ENCODE measurements around the gene UQCR10. TPM values are rescaled to one million over a fixed set of nuclear protein-coding genes. Genes with fewer than 3 reads are reported as not detected.
A peak's percentile ranks its signal among the peaks of the same experiment; 100 is the strongest.

UQCR10 gene
- total RNA-seq, 1 donor from 2014 or later, result 48.7 TPM

GRCh38 chr22:29735416-29735815, 31.8 kb upstream of the UQCR10 start:
- Histone ChIP-seq H3K36me3 (no peaks in the 10 kb centered on the region), H3K9me3 (ENCODE audit: low read depth) (no peaks in the 10 kb centered on the region)
- H3K27me3 Mint-ChIP-seq (ENCODE audit: insufficient read depth, low read depth), result peaks cover 2% of the 10 kb centered on the region

GRCh38 chr22:29737251-29738117, 29.7 kb upstream of the UQCR10 start:
- TF ChIP-seq EZH2 (IDR thresholded peaks at IDR 0.05) (no peak), CTCF (IDR thresholded peaks at IDR 0.05) (no peak), EZH2phosphoT487 (IDR thresholded peaks at IDR 0.05) (no peak)
- DNase-seq (ENCODE audit: low spot score), result no peak
- H3K27ac ChIP-seq, result no peak overlapping the region

More at GRCh38 chr22:29735416-29735815, 31.8 kb upstream of the UQCR10 start:
- Histone ChIP-seq H3K27ac (no peak overlapping the region), H3F3A (ENCODE audit: low read depth) (no peaks in the 10 kb centered on the region), H3K79me2 (ENCODE audit: low read depth) (no peaks in the 10 kb centered on the region), H3K4me1 (peaks cover 16% of the 10 kb centered on the region), H3K9ac (no peak overlapping the region), H3K27me3 (no peaks in the 10 kb centered on the region), H3K4me3 (no peak overlapping the region), H3K4me2 (peak overlapping the region; percentile 57), H2AFZ (replicated peaks) (no peak overlapping the region), H4K20me1 (ENCODE audit: low read depth) (peaks cover 8% of the 10 kb centered on the region)
- no peak overlapping the region for H3K27ac Mint-ChIP-seq
- H3K9me3 Mint-ChIP-seq, result no peaks in the 10 kb centered on the region
- no peak for DNase-seq (ENCODE audit: low spot score)
- no peak overlapping the region for H3K4me3 Mint-ChIP-seq
- H3K4me1 Mint-ChIP-seq, result peaks cover 10% of the 10 kb centered on the region
- peaks cover 2% of the 10 kb centered on the region for H3K36me3 Mint-ChIP-seq
- no peak for TF ChIP-seq CTCF (IDR thresholded peaks at IDR 0.05)
- no peak for TF ChIP-seq EZH2 (IDR thresholded peaks at IDR 0.05)
- no peak for TF ChIP-seq EZH2phosphoT487 (IDR thresholded peaks at IDR 0.05)

GRCh38 chr22:29738118-29738815, 28.9 kb upstream of the UQCR10 start:
- no peak for TF ChIP-seq CTCF (IDR thresholded peaks at IDR 0.05)
- TF ChIP-seq EZH2 (IDR thresholded peaks at IDR 0.05), result no peak
- no peak for TF ChIP-seq EZH2phosphoT487 (IDR thresholded peaks at IDR 0.05)
- Histone ChIP-seq H2AFZ (replicated peaks) (no peak overlapping the region), H3K9ac (no peak overlapping the region), H3K4me1 (peaks cover 16% of the 10 kb centered on the region), H3K9me3 (ENCODE audit: low read depth) (no peaks in the 10 kb centered on the region), H3K4me3 (no peak overlapping the region), H3K4me2 (no peak overlapping the region), H4K20me1 (ENCODE audit: low read depth) (peaks cover 8% of the 10 kb centered on the region), H3F3A (ENCODE audit: low read depth) (no peaks in the 10 kb centered on the region), H3K36me3 (no peaks in the 10 kb centered on the region), H3K27ac (no peak overlapping the region), H3K79me2 (ENCODE audit: low read depth) (no peaks in the 10 kb centered on the region), H3K27me3 (no peaks in the 10 kb centered on the region)
- H3K27ac Mint-ChIP-seq, result no peak overlapping the region
- H3K36me3 Mint-ChIP-seq, result peaks cover 3% of the 10 kb centered on the region
- DNase-seq (ENCODE audit: low spot score), result no peak
- peaks cover 10% of the 10 kb centered on the region for H3K4me1 Mint-ChIP-seq
- H3K27me3 Mint-ChIP-seq (ENCODE audit: insufficient read depth, low read depth), result peaks cover 2% of the 10 kb centered on the region
- no peaks in the 10 kb centered on the region for H3K9me3 Mint-ChIP-seq
- H3K4me3 Mint-ChIP-seq, result no peak overlapping the region

More at GRCh38 chr22:29737251-29738117, 29.7 kb upstream of the UQCR10 start:
- H3K27ac Mint-ChIP-seq, result no peak overlapping the region
- Histone ChIP-seq H3K79me2 (ENCODE audit: low read depth) (no peaks in the 10 kb centered on the region), H2AFZ (replicated peaks) (no peak overlapping the region), H3K4me3 (no peak overlapping the region), H3K27me3 (no peaks in the 10 kb centered on the region), H3F3A (ENCODE audit: low read depth) (no peaks in the 10 kb centered on the region), H4K20me1 (ENCODE audit: low read depth) (peaks cover 8% of the 10 kb centered on the region), H3K9me3 (ENCODE audit: low read depth) (no peaks in the 10 kb centered on the region), H3K9ac (no peak overlapping the region), H3K4me1 (peaks cover 16% of the 10 kb centered on the region), H3K4me2 (no peak overlapping the region), H3K36me3 (no peaks in the 10 kb centered on the region)
- peaks cover 3% of the 10 kb centered on the region for H3K36me3 Mint-ChIP-seq
- peaks cover 10% of the 10 kb centered on the region for H3K4me1 Mint-ChIP-seq
- no peak overlapping the region for H3K4me3 Mint-ChIP-seq
- H3K27me3 Mint-ChIP-seq (ENCODE audit: insufficient read depth, low read depth), result peaks cover 2% of the 10 kb centered on the region
- no peaks in the 10 kb centered on the region for H3K9me3 Mint-ChIP-seq

Measured in neural progenitor cell (in vitro differentiated cells).